CD4-positive, alpha-beta T cell treated with Interleukin-6 at 100 ng/mL for 8 hours (primary cell): ENCODE results near the gene IFRD1.

Experiments used
- DNase-seq: peaks from one replicate; pipeline ENCODE4 v3.0.0-alpha.2; 2020; ENCODE audit warnings: mixed read lengths, low spot score

The IFRD1 gene

GRCh38 chr7:112487457-112488263, 37.4 kb downstream of the IFRD1 start:
- no peak for DNase-seq

GRCh38 chr7:112488264-112488552, 37.9 kb downstream of the IFRD1 start:
- DNase-seq, result no peak

- DNase-seq, result no peak
Measured at GRCh38 chr7:112492186-112492585, 41.9 kb downstream of the IFRD1 start.

- no peak for DNase-seq
Measured at GRCh38 chr7:112494656-112495055, 44.4 kb downstream of the IFRD1 start.

GRCh38 chr7:112495156-112495788, 45.0 kb downstream of the IFRD1 start:
- DNase-seq, result no peak

GRCh38 chr7:112495810-112496462, 45.7 kb downstream of the IFRD1 start:
- DNase-seq, result peak; percentile 9

GRCh38 chr7:112497481-112497880, 47.2 kb downstream of the IFRD1 start:
- DNase-seq, result no peak

- no peak for DNase-seq
Measured at GRCh38 chr7:112500619-112501018, 50.4 kb downstream of the IFRD1 start.

- DNase-seq, result no peak
Measured at GRCh38 chr7:112501801-112502503, 51.7 kb downstream of the IFRD1 start.

- no peak for DNase-seq
Measured at GRCh38 chr7:112502700-112503099, 52.4 kb downstream of the IFRD1 start.

GRCh38 chr7:112503361-112503972, 53.2 kb downstream of the IFRD1 start:
- no peak for DNase-seq

- DNase-seq, result no peak
Measured at GRCh38 chr7:112504093-112504695, 53.9 kb downstream of the IFRD1 start.

GRCh38 chr7:112505495-112505894, 55.2 kb downstream of the IFRD1 start:
- DNase-seq, result no peak

GRCh38 chr7:112508404-112508803, 58.1 kb downstream of the IFRD1 start:
- no peak for DNase-seq

- DNase-seq, result no peak
Measured at GRCh38 chr7:112509402-112509801, 59.1 kb downstream of the IFRD1 start.

GRCh38 chr7:112510001-112510742, 59.9 kb downstream of the IFRD1 start:
- no peak for DNase-seq

GRCh38 chr7:112510743-112511110, 60.5 kb downstream of the IFRD1 start:
- DNase-seq, result no peak

- no peak for DNase-seq
Measured at GRCh38 chr7:112511451-112512202, 61.4 kb downstream of the IFRD1 start.

- no peak for DNase-seq
Measured at GRCh38 chr7:112512451-112513210, 62.4 kb downstream of the IFRD1 start.

- no peak for DNase-seq
Measured at GRCh38 chr7:112515989-112516388, 65.7 kb downstream of the IFRD1 start.
